Mesothelial cell of epicardium (in vitro differentiated cells): ENCODE data around the gene PLA2G3. TPM values are rescaled to one million over a fixed set of nuclear protein-coding genes. Genes with fewer than 3 reads are reported as not detected.
"Not testable (repeated sequence)": the region's sequence is repeated elsewhere in the genome, so short reads cannot be mapped to it uniquely, and the experiment has no call there.

Experiments used
- DNase-seq, 2 experiments: peaks; one replicate each; pipeline ENCODE4 v3.0.0; 2021; ENCODE audit warnings: low spot score in 2 of 2; ENCODE audit not compliant: unreplicated experiment in 2 of 2
- H3K27ac Mint-ChIP-seq: 2 replicates; pipeline ENCODE4 v1.8.0; 2021; ENCODE audit warnings: mixed read lengths
- H3K27me3 Mint-ChIP-seq: 2 replicates; pipeline ENCODE4 v1.8.0; 2021; ENCODE audit warnings: low read depth, mixed read lengths
- H3K36me3 Mint-ChIP-seq: 2 replicates; pipeline ENCODE4 v1.8.0; 2021; ENCODE audit warnings: mixed read lengths
- H3K4me1 Mint-ChIP-seq: 2 replicates; pipeline ENCODE4 v1.8.0; 2021; ENCODE audit warnings: mixed read lengths
- H3K4me3 Mint-ChIP-seq: 2 replicates; pipeline ENCODE4 v1.8.0; 2021; ENCODE audit warnings: mild to moderate bottlenecking, moderate library complexity, mixed read lengths
- H3K9me3 Mint-ChIP-seq: 2 replicates; pipeline ENCODE4 v1.8.0; 2021; ENCODE audit warnings: mixed read lengths
- total RNA-seq: library from RNA; stranded (reverse); gene quantifications from 3 replicates; pipeline ENCODE4 v1.2.1, GENCODE V29; 2021
- TF ChIP-seq, protein P1 (sequence below): fragments of 200-600 bp; sonication (generic); IDR thresholded peaks from one replicate; pipeline ENCODE4 v1.5.0; 2021; ENCODE audit warnings: antibody characterized with exemption; ENCODE audit not compliant: unreplicated experiment

The PLA2G3 gene
- total RNA-seq, 1 donor from 2014 or later, result 0.20 TPM

- no peak for DNase-seq
- no peaks in the 10 kb centered on the region for H3K36me3 Mint-ChIP-seq
- H3K4me3 Mint-ChIP-seq, result no peak overlapping the region
- peaks cover 16% of the 10 kb centered on the region for H3K4me1 Mint-ChIP-seq
- H3K27ac Mint-ChIP-seq, result no peak overlapping the region
- H3K9me3 Mint-ChIP-seq, result no peaks in the 10 kb centered on the region
- TF ChIP-seq, protein P1, sequence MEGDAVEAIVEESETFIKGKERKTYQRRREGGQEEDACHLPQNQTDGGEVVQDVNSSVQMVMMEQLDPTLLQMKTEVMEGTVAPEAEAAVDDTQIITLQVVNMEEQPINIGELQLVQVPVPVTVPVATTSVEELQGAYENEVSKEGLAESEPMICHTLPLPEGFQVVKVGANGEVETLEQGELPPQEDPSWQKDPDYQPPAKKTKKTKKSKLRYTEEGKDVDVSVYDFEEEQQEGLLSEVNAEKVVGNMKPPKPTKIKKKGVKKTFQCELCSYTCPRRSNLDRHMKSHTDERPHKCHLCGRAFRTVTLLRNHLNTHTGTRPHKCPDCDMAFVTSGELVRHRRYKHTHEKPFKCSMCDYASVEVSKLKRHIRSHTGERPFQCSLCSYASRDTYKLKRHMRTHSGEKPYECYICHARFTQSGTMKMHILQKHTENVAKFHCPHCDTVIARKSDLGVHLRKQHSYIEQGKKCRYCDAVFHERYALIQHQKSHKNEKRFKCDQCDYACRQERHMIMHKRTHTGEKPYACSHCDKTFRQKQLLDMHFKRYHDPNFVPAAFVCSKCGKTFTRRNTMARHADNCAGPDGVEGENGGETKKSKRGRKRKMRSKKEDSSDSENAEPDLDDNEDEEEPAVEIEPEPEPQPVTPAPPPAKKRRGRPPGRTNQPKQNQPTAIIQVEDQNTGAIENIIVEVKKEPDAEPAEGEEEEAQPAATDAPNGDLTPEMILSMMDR, result no peak
- H3K27me3 Mint-ChIP-seq, result no peaks in the 10 kb centered on the region
Observed at GRCh38 chr22:31119026-31119717, 21.1 kb downstream of the PLA2G3 start.

- Mint-ChIP-seq H3K4me1 (peaks cover 9% of the 10 kb centered on the region), H3K4me3 (no peak overlapping the region), H3K36me3 (no peaks in the 10 kb centered on the region), H3K9me3 (no peaks in the 10 kb centered on the region), H3K27me3 (no peaks in the 10 kb centered on the region), H3K27ac (no peak overlapping the region)
- TF ChIP-seq, protein P1, result no peak
- DNase-seq, result no peak
Observed at GRCh38 chr22:31118046-31118820, 22.1 kb downstream of the PLA2G3 start.

GRCh38 chr22:31112547-31113091 is 27.7 kb downstream of the PLA2G3 start:
- not testable (repeated sequence) for H3K4me1 Mint-ChIP-seq, H3K9me3 Mint-ChIP-seq, H3K36me3 Mint-ChIP-seq, H3K27ac Mint-ChIP-seq, DNase-seq, H3K4me3 Mint-ChIP-seq, H3K27me3 Mint-ChIP-seq

DNA sequence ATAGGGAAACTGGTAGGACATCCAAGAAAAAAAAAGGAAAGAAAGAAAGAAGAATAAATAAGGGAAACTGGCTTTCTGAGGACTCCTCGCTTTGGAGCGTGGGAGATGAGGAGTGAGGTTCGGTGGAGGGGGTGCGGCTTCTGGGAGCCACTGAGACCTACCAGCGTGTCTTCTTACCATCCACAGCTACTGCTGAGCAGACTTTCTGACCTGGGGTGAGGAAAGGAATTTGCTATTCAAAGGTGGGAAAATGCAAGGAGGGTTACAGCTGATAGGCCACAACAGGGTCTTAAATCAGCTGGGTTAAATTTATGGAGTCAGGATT is 32.5 kb downstream of the PLA2G3 start:
- H3K9me3 Mint-ChIP-seq, result no peaks in the 10 kb centered on the region
- peak overlapping the region; percentile 71 for H3K4me3 Mint-ChIP-seq
- TF ChIP-seq, protein P1, result no peak
- peaks cover 2% of the 10 kb centered on the region for H3K27me3 Mint-ChIP-seq
- peak overlapping the region; percentile 47 for H3K27ac Mint-ChIP-seq
- peaks cover 2% of the 10 kb centered on the region for H3K36me3 Mint-ChIP-seq
- peaks cover 6% of the 10 kb centered on the region for H3K4me1 Mint-ChIP-seq
- no peak for DNase-seq

DNA sequence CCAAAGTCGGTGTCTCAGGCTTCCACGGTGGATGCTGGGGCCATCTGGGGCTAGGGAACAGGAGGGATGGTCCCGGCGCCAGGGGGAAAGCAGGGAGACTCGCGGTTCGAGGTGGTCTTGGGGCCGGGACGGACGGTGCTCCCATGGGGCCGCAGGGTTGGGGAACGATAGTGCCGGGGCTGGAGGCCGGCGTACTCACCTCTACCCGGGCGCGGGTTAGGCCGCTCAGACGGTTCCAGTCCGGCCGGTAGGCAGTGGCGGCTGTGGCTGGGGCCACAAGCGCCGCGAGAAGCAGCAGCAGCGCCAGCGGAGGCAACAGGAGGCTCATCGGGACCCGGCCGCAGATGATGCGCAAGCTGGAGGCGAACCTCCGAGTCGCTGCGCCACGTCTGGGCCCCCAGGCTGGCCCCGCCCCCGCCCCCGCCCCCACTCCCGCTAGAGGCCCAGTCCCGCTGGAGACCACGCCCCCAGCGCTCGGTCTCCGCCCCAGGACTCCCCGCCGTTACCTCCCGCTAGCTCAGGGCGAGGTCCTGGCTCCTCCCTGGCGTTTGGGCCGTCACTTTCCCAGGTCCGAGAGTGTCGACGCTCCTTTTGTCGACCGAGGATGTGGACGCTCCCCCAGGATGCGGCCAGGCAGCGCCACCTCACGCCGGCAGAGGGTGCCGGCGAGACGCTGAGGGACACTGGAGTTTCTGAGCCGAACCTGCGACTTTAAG is 33.0 kb downstream of the PLA2G3 start, which contains the start of gene SELENOM:
SELENOM (minus strand) TSS at position 391 of the 716 bp plus-strand sequence; CDS start at position 328, 63 bp downstream.
- TF ChIP-seq, protein P1, result peak; percentile 72
- peak within 1 kb of the TSS; percentile 71 for H3K4me3 Mint-ChIP-seq
- H3K27me3 Mint-ChIP-seq, result peaks cover 2% of the 10 kb centered on the region
- DNase-seq, result peak; percentile 87 to 90
- H3K9me3 Mint-ChIP-seq, result no peaks in the 10 kb centered on the region
- H3K36me3 Mint-ChIP-seq, result peaks cover 2% of the 10 kb centered on the region
- H3K27ac Mint-ChIP-seq, result peak within 1 kb of the TSS; percentile 56
- peaks cover 6% of the 10 kb centered on the region for H3K4me1 Mint-ChIP-seq
